SW480 (cell line): ENCODE data around the gene TOB1.

Source experiments
- DNase-seq: peaks from one replicate; pipeline ENCODE4 v3.0.0-alpha.2; 2016; ENCODE audit warnings: low spot score

Gene TOB1, protein sequence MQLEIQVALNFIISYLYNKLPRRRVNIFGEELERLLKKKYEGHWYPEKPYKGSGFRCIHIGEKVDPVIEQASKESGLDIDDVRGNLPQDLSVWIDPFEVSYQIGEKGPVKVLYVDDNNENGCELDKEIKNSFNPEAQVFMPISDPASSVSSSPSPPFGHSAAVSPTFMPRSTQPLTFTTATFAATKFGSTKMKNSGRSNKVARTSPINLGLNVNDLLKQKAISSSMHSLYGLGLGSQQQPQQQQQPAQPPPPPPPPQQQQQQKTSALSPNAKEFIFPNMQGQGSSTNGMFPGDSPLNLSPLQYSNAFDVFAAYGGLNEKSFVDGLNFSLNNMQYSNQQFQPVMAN

DNA sequence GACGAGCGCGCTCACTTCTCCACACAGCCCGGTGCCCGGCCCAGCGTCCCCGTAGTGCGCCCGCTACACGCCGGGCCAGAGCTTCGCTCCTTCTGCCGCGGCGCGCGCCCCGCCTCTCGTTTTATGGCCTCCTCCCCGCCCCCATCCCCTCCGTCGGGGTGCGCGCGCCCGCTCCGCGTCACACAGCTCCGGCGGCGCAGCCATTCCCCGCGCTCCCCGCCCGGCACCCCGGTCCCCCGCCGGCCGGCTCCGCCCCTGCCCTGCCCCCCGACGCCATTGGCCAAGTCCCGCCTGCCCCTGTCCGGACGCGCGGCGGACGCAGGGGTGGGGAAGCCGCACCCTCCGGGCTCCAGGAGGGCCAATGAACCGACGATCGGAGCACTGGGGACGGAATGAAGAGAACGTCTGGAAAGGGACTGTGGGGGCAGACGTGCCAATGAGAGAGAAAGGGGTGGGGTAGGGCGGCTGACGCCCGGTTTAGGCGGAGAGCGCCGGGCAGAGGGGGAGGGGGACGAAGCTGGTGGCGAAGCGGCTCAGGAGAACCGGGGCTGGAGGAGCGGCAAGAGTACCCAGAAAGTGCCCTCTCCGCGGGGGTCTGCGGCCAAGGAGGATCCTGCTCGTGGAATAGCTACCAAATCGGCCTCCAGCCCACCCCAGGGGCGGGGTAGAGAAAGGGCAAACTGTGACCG lies at the start of gene TOB1:
TSS of gene TOB1 (minus strand) at position 94 of the 689 bp plus-strand sequence. CDS start 2,337 bp downstream, outside the sequence.
- DNase-seq, result peak; percentile 97

GRCh38 chr17:50914505-50915063 lies 48.4 kb upstream of the TOB1 start:
- no peak for DNase-seq

DNA sequence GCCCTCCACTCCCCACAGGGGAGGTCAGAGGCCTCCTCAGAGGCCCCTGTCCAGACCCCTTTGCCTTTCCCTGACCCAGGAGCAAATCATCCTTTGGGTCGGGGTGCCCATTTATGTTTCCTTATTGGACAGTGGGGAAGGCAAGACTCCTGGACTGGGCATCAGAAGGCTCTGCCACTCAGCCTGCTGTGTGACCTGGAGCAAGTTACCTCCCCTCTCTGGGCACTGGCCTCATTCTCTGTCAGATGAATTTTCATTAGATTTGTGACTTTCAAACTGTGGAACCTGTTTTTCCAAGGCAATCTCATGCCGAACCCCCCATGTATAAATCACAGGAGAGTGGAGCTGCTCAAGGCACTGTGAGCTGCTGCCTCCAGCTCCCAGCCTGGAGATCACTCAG lies 47.0 kb upstream of the TOB1 start:
- DNase-seq, result no peak

DNA sequence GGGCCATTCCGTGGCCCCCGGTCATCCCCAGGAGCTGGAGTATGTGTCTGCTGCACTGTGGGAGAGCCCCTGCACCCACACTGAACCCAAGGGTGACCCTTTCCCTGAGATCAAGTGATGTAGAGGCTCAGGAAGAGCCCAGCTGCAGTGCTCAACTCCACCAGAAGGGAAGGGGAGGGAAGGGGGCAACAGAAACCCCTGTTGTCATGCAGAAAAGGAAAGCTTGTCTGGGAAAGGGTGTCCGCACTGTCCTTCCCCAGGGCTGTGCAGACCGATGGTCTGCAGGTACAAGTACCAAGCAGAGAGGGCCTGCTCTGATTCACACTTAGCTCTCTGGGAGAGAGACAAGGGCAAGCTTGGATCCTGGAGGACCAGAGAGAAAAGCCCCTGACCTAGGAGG lies 45.7 kb upstream of the TOB1 start:
- DNase-seq, result no peak

DNA sequence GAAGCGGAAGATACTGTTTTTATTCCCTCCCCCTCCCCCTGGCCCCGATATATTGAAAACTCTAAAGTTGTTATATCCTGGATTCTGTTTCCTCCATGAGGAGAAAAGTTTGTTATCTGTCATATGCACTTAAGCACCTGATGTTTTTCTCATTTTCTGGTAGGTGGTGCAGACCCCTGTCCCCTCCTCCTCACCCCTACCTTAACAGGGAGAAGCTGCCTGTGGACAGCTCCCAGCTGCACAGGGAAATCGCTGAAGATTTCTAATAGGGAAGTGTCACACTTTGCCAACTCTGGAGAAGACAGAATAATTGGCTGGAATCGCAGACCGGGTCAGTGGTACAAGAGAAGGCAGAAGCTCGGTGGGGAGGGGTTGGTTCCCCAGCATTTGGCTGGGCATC lies 45.3 kb upstream of the TOB1 start:
- DNase-seq, result no peak

DNA sequence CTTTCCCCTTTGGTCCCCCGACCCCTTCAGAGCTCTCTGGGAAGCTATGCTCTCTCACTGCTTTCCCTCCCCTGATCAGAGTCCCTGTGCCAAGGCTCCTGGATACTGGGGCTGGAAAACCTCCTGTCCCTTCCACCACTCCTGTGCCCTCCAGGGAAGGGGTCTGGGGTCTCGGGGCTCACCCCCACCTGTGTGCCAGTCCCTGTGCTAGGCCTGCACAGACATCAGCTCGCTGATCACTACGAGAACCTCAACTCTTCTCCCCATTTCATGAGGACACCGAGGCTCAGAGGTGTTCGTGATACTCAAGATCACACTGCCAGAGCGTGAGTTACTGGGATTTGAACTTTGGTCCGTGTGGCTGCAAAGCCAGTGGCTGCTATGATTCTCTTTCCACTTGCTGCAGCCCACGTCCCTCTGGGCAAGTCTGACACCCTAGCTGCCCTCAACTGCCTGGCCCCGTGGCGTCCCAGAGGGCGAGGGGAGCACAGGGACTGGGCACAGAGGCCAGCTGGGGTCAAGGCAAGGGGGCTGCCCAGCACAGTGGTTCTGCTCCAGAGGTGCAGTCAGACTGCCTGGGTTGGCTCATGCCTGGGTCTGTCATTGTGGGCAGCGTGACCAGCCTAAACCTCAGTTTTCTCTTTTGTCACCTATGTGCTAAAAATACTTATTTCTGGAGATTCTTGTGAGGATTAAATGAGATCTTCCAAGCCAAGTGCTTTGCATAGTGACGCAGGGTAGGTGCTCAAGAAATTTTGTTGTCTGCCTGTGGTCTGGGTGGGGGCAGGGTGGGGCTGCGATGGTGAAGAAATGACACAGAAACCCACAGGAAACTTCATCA lies 43.8 kb upstream of the TOB1 start:
- DNase-seq, result no peak

DNA sequence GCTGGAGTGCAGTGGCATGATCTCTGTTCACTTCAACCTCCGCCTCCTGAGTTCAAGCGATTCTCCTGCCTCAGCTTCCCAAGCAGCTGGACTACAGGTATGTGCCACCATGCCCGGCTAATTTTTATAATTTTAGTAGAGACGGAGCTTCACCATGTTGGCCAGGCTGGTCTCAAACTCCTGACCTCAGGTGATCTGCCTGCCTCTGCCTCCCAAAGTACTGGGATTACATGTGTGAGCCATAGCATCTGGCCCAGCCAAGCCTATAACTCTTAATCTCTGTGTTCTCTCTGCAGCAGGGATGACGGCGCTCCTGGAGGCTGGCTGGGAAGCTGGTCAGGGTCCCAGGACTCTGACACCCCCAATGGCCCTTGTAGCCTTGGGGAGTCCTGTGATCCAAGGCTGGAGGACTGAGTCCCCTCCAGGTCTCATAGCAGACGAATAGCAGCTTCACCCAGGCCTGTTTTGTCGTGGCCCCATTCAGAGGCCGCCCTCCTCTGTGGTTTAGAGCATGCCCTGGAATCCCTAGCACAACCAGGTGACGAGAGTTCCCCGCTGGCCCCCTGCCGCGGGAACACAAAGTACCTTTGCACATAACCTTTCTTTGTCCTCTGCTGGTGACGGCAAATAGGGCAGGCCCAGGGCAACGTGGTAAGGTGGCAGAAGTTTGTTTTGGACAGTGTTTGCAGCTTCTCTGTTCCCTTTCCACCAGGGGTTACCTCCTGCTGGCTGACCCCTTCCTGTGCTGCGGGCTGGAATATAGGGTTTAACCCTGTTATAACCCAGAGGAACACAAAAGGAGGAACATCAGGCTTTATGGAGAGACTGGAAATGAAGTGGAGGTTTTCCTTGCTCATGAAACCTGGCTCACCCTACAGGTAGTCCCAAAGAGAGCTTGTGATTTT lies 43.0 kb upstream of the TOB1 start:
- DNase-seq, result peak; percentile 74

- no peak for DNase-seq
Measured at GRCh38 chr17:50908140-50908859, 42.1 kb upstream of the TOB1 start.

GRCh38 chr17:50906443-50906842 lies 40.3 kb upstream of the TOB1 start:
- no peak for DNase-seq

DNA sequence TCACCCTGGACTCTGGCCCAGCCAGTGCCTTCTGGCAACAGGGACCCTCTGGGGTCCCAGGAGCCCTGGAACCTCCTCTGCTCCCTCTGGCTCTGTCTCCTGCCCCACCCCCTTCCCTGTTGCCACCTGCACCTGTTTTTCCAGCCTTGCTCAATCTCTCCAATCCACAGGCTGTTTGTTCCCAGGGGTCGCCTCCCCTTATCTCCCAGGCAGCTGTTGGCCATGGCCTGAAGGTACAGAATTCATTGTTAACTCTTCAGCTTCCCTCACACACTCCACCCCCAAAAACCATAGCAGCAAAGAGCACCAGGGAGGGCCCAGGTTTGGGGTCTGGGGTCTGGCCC lies 39.3 kb upstream of the TOB1 start:
- no peak for DNase-seq

GRCh38 chr17:50904518-50905459 lies 38.6 kb upstream of the TOB1 start:
- no peak for DNase-seq

DNA sequence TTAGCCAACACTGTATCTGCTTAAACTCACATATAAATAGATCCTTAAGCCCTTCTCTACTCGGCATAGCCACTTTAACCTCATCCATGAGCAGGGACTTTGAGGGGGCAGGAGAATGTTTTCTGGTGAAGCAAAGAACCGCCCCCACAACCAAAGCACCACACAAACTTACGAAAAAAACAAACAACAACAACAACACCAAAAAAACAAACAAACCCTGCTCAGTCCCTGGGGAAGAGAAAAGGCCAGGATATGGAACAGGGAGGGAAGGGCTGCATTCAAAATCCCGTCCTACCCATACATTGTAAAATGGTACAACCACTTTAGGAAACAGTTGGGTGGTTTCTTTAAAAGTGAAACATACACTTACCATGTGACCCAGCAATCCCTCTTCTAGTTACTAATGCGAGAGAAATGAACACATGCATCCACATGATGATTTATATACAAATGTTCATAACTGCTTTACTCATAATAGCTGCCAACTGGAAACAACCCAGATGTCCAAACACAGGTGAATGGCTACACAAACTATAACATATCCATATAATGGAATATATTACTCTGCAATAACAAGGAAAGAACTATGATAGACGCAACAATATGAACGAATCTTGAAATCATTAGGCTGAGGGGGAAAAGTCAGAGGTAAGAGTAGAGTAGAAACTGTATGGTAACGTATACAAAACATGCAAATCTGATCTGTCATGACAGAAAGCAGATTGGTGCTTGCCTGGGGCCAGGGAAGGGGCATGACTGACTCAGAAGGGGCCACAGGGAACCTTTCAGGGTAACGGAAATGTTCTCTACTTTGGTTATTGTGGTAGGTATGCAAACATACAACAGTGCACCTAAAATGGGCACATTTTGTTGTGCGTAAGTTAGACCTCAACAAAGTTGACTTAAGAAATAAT lies 37.7 kb upstream of the TOB1 start:
- no peak for DNase-seq

GRCh38 chr17:50902372-50903353 lies 36.5 kb upstream of the TOB1 start:
- no peak for DNase-seq

GRCh38 chr17:50900383-50900892 lies 34.3 kb upstream of the TOB1 start:
- no peak for DNase-seq

DNA sequence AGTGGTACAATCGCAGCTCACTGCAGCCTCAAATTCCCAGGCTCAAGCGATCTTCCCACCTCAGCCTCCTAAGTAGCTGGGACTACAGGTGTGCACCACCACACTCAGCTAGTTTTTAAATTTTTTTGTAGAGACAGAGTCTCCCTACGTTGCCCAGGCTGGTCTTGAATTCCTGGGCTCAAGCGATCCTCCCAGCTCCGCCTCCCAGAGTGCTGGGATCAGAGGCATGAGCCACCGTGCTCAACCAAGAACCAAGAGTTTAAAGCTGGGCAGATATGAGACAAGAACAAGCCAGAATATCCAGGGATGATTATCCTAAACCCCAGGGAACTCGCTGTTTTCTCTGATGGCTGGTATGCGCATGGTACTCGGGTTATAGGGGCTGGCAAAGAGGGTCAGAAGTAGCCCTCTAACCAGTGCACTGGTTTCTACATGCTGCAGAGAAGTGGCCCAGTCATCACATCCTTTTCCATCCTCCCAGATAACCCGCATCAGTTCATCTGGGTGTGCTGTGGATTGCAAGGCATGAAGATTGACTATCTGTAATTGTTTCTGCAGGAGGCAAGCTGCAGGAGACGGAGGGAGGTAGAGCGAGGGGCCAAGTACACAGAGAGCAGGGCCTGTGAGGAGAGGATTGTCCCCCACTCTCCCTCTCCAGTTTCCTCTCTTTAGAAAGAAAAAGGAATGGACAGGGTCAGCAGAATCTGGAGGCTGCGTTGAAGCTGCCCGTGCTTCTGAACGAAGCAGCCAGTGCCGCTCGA lies 33.6 kb upstream of the TOB1 start:
- no peak for DNase-seq

GRCh38 chr17:50899005-50899460 lies 32.9 kb upstream of the TOB1 start:
- DNase-seq, result no peak
